Measurements from ENCODE around the gene SELPLG. TPM values are rescaled to one million over a fixed set of nuclear protein-coding genes. Genes with fewer than 3 reads are reported as not detected.
"Not testable (repeated sequence)": the region's sequence is repeated elsewhere in the genome, so short reads cannot be mapped to it uniquely, and the experiment has no call there.

SELPLG gene
- polyA plus RNA-seq, 4 donors, result 2.2 to 4.7 (median 2.3) TPM

DNA sequence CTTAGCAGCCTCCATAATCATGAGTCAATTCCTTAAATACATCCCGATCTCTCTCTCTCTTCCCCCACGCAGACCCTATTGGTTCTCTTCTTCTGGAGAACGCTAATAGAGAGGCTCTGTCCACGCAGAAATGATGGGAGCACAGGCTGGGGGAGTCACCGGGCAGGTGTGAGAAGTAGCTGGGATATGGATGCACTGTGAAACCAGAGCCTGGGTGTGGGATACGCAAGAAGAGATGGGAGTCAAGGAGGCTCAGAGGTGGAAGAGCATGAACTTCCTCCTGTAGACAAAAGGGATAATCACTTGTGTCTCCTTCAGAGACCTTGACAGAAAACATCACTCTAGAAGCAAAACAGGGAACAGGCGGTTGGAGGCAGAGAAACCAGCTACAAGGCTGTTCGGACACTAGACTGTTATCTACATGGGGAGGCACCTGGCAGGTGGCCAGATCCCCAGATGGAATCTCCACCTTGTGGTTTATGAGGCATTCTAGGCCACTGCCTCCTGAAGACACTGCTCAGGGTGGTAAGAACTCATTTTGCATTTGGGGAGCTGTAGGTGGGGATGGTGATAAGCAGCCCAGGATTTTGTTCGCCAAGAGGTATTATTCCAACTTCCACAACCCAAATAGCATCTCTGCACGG, 7.2 kb upstream of the SELPLG start:
- DNase-seq (ENCODE audit: low read depth in 4 of 4, low spot score in 3 of 4), result no peak

DNA sequence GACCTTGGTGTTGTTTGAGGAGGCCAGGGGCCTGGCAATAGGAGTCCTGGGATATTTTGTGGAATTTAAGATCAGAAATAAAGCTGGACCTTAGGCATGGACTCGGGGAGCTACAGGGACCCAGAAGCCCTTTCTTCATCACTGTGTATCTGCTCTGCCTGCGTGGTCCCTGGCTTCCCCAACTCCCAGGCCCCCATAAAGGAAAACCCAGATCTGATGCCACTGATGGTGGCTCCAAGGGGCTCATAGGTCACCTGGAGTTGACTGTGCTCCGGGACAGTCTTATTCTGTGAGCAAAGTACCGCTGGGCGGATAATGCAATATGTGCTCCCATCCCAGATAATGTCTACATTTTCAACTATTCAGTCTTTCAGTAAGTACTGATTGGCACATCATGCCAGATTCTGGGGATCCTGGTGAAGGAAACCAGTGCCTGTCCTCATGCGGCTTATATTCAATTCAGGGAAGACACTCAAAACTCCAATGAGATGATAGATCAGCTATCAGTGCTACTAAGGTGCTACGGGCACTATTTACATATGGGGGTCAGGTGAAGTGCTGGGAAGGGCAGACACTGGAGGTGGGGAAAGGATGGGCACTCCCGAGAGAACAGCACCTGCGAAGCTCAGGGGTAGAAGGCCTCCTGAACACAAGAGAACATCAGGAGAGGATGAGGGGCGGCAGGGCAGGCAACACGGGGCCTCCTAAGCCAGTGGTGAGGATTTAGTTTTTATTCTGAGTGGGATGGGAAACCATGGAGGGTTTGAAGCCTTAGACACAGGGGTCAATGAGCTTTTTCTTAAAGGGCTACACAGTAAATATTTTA, 5.5 kb upstream of the SELPLG start:
- no peak for DNase-seq (ENCODE audit: low read depth in 4 of 4, low spot score in 3 of 4)

GRCh38 chr12:108638141-108638827, 4.6 kb upstream of the SELPLG start:
- DNase-seq (ENCODE audit: low read depth in 4 of 4, low spot score in 3 of 4), result peak in 1 of 4 donors; percentile 47

- no peak for DNase-seq (ENCODE audit: low read depth in 4 of 4, low spot score in 3 of 4)
Measured at GRCh38 chr12:108637222-108637971, 3.7 kb upstream of the SELPLG start.

DNA sequence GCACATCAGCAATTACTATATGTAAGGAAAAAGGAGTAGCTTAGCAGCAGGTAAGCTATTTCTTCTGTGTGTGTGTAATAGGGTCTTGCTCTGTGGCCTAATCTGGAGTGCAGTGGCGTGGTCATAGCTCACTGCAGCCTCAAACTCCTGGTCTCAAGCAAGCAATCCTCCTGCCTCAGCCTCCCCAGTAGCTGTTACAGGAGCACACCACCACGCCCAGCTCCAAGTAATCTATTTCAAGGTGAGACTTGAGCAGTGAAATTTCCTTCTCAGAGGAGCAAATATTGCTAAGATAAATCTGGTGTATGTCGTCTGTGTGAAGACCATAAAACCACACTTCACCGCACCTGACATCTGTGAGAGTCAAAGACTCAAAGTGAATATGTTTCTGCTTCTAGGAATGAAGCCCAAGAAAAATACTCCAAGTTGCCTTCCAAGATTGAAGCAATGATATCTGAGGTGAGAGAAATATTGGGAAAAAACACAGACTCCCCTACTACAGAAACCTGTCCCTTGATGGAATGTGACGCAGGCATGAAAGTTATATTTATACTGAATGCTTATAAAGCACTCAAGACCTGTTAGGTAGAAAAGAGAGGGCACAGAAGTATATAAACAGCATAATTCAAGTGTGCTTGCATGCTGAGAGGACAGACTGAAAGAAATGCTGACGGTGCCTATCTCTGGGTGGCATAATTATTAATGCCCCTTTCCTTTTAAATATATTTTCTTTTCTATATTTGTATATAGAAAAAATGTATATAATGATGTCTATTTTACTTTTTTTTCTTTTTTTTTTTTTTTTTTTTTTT, 2.5 kb upstream of the SELPLG start:
- DNase-seq (ENCODE audit: low read depth in 4 of 4, low spot score in 3 of 4), result no peak

- DNase-seq (ENCODE audit: low read depth in 4 of 4, low spot score in 3 of 4), result no peak
Measured at GRCh38 chr12:108635201-108635996, 1.7 kb upstream of the SELPLG start.

DNA sequence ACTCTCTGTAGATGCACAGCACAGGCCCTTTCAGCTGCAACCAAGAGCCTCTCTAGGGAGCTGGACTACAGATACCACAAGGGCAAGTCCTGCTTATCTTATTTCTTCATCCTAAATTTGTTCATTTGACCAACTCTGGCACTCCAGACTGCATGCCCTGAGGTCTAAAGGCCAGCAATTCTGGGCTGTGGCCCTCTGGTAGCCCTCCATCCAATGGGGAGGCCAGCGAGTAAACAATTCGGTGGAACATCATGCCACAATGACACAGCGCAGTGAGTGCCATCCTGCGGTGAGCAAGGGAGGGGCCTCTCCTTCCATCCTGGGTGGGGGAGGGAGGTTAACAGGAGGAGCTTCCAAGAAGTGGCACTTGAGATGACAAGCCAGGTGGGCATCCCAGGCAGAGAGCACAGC, 652 bp upstream of the SELPLG start:
- no peak for DNase-seq (ENCODE audit: low read depth in 4 of 4, low spot score in 3 of 4)

DNA sequence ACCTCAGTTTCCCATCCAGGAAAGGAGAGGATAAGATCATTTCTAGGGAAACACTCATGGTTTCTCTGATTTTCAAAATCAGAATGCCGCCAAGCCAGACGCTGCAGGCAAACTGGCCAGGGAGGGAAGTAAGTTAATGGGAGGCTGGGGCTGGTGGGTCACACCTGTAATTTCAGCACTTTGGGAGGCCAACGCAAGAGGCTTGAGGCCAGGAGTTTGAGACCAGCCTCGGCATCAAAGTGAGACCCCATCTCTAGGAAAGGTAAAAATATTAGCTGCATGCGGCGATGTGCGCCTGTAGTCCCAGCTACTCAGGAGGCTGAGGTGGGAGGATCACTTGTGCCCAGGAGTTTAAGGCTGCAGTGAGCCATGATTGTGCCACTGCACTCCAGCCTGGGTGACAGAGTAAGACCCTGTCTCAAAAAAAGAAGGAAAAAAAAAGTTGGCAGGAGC, 587 bp downstream of the SELPLG start:
- no peak for DNase-seq (ENCODE audit: low read depth in 4 of 4, low spot score in 3 of 4)

DNA sequence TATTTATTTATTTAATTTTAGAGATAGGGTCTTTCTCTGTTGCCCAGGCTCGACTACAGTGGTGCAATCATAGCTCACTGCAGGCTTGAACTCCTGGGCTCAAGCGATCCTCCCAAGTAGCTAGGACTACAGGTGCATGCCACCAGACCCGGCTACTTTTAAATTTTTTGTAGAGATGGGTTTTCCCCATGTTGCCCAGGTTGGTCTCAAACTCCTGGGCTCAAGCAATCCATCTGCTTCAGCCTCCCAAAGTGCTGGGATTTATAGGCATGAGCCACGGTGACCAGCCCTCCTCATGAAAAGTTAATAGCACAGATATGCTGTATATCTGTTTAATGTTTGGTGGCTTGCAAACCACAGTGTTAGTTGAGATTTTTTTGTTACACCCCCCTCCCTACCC, 2.4 kb downstream of the SELPLG start:
- DNase-seq (ENCODE audit: low read depth in 4 of 4, low spot score in 3 of 4), result not testable (repeated sequence)

GRCh38 chr12:108630481-108631207, 3.0 kb downstream of the SELPLG start:
- no peak for DNase-seq (ENCODE audit: low read depth in 4 of 4, low spot score in 3 of 4)

- DNase-seq (ENCODE audit: low read depth in 4 of 4, low spot score in 3 of 4), result no peak
Measured at GRCh38 chr12:108629824-108630476, 3.7 kb downstream of the SELPLG start.

DNA sequence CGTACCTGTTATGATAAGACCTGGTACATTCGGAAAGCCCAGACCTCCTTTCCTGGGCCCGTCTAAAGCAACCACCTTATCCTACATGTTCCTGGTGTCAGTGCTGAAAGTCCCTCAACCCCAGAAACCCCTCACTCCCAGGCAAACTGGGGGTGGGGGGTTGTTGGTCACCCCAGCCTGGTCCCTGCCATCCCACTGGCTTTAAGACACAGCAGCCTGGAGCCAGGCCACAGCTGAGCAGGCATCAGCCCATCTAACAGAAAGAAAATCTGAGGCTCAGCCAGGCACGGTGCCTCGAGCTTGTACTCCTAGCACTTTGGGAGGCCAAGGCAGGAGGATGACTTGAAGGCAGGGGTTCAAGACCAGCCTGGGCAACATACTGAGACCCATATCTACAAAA, 4.5 kb downstream of the SELPLG start:
- DNase-seq (ENCODE audit: low read depth in 4 of 4, low spot score in 3 of 4), result no peak

DNA sequence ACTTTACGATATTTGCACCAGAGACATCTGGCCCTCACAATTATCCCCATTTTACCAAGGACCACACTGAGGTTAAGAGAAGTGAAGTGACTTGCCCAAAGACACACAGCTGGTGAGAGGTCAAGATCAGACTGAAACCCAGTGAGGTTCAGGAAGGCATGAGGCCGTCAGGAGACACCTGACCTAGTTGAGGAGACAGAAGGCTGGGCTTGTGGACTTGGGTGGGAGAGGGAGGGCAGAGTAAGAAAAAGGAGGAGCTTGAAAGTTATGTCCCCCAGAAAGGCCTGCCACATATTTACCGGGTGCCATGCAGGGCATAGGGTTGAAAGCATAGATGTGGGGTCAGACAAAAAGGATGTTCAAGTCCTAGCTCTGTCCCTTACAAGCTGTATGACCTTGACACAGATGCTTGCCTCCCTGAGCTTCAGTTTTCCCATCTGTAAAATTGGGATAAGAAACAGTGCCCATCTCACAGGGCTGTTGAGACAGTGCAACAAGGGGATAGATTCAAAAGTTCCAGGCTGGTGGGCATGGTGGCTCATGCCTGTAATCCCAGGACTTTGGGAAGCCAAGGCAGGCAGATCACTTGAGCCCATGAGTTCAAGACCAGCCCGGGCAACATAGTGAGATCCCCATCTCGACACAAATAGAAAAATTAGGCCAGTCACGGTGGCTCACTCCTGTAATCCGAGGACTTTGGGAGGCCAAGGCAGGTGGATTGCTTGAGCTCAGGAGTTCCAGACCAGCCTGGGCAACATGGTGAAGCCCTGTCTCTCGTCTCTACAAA, 6.4 kb downstream of the SELPLG start:
- DNase-seq (ENCODE audit: low read depth in 4 of 4, low spot score in 3 of 4), result no peak

GRCh38 chr12:108625228-108625627, 8.5 kb downstream of the SELPLG start:
- DNase-seq (ENCODE audit: low read depth in 4 of 4, low spot score in 3 of 4), result no peak

- DNase-seq (ENCODE audit: low read depth in 4 of 4, low spot score in 3 of 4), result no peak
Measured at GRCh38 chr12:108623577-108623976, 10.1 kb downstream of the SELPLG start.

DNA sequence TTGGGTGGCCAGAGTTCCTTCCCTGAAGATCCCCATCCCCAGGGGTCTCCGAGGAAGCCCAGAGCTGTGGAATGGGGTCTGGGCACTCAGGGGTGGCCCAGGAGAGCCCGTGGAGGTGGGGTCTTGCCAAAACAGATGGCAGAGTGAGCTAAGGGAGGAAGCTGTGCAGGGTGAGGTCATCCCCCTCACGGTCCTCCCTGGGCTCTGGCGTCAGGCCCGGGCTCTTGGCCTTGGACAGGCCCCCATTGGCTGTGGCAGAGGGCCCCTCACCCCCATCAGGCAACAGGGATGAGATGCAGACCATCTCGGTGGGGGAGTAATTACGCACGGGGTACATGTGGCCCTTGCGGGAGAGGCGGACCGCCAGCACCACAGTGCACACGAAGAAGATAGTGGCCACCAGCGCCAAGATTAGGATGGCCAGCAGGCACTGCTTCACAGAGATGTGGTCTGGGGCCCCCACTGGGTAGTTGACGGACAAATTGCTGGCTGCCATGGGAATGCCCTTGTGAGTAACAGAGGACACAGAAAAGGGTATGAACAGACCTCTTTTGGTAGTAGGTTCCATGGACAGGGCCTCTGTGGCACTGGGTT, 10.7 kb downstream of the SELPLG start:
- DNase-seq (ENCODE audit: low read depth in 4 of 4, low spot score in 3 of 4), result no peak

DNA sequence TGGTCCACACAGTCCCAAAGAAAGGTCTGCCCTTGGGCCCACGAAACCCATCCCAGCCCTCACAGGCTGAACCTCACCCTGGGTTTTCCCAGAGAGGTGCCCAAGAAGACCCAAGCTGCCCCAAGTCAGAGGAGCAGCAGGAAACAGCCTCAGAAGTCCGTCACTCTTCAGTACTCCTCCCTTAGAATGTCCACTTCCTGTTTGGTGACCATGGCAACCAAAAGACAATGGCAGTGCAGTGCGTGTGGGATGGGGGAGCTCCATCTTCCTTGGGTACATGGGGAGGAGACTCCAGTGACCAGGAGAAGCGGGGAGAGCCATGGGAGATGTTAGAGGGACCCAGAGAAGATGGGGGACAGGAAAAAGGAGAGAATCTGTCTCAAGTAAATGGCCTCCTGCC, 11.3 kb downstream of the SELPLG start:
- DNase-seq (ENCODE audit: low read depth in 4 of 4, low spot score in 3 of 4), result no peak

All from left renal pelvis (tissue), 4 donors.